Dedifferentiated amniotic fluid mesenchymal stem cell (primary cell): ENCODE measurements around the gene MAPK1IP1L.
A peak's percentile ranks its signal among the peaks of the same experiment; 100 is the strongest.
"Not testable (repeated sequence)": the region's sequence is repeated elsewhere in the genome, so short reads cannot be mapped to it uniquely, and the experiment has no call there.

Experiments used
- DNase-seq: peaks from one replicate; pipeline ENCODE4 v3.0.0-alpha.2; 2016; ENCODE audit errors: extremely low spot score

MAPK1IP1L gene

DNA sequence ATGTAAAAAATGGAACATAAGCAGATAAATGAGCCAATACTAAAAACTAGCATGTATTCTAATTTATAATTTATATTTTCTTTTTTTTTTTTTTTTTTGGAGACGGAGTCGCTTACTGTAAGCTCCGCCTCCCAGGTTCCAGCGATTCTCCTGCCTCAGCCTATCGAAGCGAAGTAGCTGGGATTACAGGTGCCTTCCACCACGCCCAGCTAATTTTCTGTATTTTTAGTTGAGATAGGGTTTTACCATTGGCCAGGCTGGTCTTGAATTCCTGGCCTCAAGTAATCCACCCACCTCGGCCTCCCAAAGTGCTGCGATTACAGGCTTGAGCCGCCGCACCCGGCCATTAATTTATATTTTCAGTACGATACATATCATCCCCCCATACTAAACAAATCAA lies 2.7 kb downstream of the MAPK1IP1L start:
- DNase-seq = no peak

GRCh38 chr14:55057919-55058318 lies 6.5 kb downstream of the MAPK1IP1L start:
- DNase-seq = no peak

- no peak for DNase-seq
Measured at GRCh38 chr14:55059333-55059732, 7.9 kb downstream of the MAPK1IP1L start.

DNA sequence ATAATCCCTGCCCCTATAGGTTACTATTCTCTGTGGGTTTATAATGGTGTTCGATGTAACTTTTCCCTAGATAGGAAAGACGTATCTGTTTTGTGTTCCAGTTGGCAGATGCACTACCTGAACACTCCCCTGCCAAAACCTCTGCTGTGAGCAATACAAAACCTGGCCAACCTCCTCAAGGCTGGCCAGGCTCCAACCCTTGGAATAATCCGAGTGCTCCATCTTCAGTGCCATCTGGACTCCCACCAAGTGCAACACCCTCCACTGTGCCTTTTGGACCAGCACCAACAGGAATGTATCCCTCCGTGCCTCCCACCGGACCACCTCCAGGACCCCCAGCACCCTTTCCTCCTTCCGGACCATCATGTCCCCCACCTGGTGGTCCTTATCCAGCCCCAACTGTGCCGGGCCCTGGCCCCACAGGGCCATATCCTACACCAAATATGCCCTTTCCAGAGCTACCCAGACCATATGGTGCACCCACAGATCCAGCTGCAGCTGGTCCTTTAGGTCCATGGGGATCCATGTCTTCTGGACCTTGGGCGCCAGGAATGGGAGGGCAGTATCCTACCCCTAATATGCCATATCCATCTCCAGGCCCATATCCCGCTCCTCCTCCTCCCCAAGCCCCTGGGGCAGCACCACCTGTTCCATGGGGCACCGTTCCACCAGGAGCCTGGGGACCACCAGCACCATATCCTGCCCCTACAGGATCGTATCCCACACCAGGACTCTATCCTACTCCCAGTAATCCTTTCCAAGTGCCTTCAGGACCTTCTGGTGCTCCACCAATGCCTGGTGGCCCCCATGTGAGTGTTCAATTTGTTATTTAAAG lies 11.3 kb downstream of the MAPK1IP1L start:
- no peak for DNase-seq

- DNase-seq = not testable (repeated sequence)
Measured at GRCh38 chr14:55064896-55065295, 13.4 kb downstream of the MAPK1IP1L start.

DNA sequence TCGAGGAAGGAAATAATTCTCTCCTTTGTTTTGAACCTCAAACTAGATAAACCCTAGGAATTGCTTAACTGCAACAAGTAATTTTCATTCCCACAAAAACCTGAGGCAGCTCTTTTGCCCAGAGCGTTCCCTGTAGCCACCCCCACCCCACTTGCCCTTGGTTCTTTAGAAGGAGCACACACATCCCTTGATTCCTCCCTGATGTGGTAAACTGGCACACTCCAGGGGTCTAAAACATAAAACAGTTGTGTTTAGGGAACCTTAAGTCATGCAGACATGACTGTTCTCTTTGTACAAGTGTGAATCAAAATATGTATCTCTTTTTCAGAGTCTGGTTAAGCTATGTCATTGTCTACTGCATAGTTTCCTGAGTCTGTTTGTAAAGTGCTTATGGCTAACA lies 14.0 kb downstream of the MAPK1IP1L start:
- no peak for DNase-seq

DNA sequence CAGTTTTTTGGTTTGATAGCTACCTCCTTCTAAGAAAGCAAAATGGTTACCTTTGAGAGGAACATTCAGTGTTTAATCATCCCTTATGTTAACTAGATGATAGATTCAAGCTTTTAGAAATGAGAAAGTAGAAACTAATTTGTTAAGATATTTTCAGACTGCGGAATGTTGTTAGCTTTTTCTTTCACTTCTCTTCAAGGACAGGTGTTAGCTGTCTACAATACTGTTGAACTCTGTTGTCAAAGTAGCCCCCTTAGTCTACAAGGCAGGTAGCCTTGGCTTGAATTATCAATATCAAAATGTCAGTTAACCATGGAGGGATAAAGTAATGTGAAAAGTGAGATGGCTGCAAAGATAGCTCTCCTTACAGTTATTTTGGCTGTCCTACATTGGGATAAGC lies 14.8 kb downstream of the MAPK1IP1L start:
- DNase-seq = no peak

DNA sequence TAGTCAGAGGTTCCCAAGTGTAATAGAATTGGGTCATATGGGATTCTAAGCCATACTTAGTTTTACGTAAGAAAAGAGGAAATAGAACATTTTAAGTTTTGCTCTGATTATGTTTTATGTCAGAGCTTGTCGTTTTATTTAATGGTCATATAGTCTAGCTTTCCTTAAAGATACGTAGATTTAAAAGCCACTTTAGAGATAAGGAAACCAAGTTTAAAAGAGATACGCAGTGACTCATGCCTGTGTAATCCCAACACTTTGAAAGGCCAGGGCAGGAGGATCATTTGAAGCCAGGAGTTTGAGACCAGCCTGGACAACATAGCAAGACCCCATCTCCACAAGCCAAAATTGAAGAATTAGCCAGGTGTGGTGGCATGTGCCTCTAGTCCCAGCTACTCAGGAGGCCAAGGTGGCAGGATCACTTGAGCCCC lies 19.5 kb downstream of the MAPK1IP1L start:
- DNase-seq = no peak

GRCh38 chr14:55071870-55072640 lies 20.6 kb downstream of the MAPK1IP1L start:
- DNase-seq = peak; percentile 81

- DNase-seq = peak; percentile 65
Measured at GRCh38 chr14:55073856-55074255, 22.4 kb downstream of the MAPK1IP1L start.

DNA sequence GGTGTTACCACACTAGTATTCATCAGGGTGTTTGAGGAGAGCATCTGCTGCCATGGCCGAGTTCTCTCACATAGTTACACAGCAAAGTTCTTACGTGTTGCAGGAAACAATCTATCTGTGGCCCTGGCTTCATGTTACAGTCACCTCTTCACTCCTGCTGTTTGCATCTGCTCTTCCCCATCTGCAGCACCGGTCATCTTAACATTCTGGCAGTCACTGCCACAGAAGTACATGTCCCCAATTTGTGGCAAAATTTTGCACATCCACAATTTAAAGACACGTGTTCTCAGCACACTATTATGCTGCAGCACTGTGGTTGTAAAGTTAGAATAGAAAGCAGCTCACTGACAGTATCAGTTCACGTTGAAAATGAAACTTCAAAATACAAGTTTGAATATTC lies 23.2 kb downstream of the MAPK1IP1L start:
- no peak for DNase-seq

GRCh38 chr14:55075628-55076175 lies 24.3 kb downstream of the MAPK1IP1L start:
- DNase-seq = no peak

- no peak for DNase-seq
Measured at GRCh38 chr14:55077170-55078151, 26.0 kb downstream of the MAPK1IP1L start.

DNA sequence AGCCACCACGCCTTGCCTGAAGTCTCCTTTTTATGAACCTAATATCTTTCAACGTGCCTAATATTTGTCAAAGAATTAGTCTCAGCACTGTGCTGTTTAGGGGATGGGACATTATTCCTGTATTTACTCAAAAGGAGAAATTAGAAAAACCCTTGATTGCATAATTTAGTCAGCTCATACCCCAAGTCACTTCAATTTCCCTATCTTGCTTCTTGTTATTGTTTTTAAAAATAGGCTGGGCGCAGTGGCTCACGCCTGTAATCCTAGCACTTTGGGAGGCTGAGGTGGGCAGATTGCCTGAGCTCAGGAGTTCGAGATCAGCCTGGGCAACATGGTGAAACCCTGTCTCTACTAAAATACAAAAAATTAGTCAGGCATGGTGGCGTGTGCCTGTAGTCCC lies 28.5 kb downstream of the MAPK1IP1L start:
- DNase-seq = not testable (repeated sequence)

- no peak for DNase-seq
Measured at GRCh38 chr14:55084401-55085059, 33.1 kb downstream of the MAPK1IP1L start.

- no peak for DNase-seq
Measured at GRCh38 chr14:55085060-55085660, 33.7 kb downstream of the MAPK1IP1L start.

DNA sequence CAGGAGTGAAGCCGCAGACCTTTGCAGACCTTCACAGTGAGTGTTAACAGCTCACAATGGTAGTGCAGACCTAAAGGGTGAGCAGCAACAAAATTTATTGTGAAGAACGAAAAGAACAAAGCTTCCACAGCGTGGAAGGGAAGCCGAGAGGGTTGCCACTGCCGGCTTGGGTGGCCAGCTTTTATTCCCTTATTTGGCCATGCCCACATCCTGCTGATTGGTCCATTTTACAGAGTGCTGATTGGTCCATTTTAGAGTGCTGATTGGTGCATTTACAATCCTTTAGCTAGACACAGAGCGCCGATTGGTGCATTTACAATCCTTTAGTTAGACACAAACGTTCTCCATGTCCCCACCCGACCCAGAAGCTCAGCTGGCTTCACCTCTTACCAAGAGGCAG lies 35.5 kb downstream of the MAPK1IP1L start:
- no peak for DNase-seq

DNA sequence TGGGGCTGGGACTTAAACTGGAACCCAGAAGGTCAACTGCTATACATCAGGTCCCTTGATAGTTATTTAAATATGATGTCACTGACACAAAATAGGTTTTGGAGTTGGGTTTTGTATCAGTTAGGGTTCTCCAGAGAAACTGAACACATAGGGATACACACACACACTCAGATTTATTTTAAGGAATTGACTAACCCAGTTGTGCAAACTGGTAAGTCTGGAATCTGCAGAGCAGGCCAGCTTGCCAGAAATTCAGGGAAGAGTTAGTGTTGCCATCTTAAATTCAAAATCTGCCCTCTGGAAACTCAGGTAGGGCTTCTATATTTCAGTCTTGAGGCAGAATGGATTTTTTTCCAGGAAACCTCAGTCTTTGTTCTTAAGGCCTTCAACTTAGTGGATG lies 36.9 kb downstream of the MAPK1IP1L start:
- no peak for DNase-seq

- no peak for DNase-seq
Measured at GRCh38 chr14:55092341-55092740, 40.9 kb downstream of the MAPK1IP1L start.
